Renal cortical epithelial cell (primary cell): ENCODE measurements around the gene COL18A1. TPM values are rescaled to one million over a fixed set of nuclear protein-coding genes. Genes with fewer than 3 reads are reported as not detected.
"Not testable (repeated sequence)": the region's sequence is repeated elsewhere in the genome, so short reads cannot be mapped to it uniquely, and the experiment has no call there.

Experiments
- DNase-seq: peaks from one replicate; pipeline ENCODE4 v3.0.0-alpha.2; 2011; ENCODE audit warnings: low read depth
- total RNA-seq: library from RNA; depleted of rRNA; stranded (reverse); fragments of >200 nt; gene quantifications from 2 replicates; pipeline ENCODE4 v1.2.3, GENCODE V29; 2014

COL18A1 gene
- total RNA-seq, 1 donor from 2014 or later = 672 TPM

DNA sequence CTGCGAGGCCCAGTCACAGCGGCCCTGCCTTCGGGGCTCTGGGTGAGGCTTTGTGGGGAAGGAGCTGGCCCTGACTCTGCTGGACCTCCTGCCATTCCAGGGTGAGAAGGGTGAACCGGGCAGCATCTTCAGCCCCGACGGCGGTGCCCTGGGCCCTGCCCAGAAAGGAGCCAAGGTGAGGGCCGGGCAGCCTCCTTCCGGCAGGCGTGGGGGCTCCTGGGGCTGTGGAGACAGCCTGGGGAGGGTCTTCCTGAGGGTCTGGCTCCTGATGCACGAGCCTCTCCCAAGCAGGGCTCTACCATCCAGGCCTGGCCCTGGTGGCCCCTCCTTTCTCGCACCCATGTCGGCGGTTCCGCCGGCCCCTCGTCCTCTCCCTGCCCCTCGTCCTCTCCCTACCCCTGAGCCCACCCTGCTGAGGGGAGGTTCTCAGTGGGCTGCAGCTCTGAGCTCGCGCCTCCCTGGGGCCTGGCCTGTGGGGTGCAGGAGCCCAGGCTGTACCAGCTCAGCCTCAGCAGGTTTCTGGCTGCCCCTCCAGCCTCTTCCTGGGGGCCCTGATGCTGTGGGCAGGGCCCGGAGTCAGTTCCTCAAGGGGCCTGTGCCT, 88.5 kb downstream of the COL18A1 start:
- DNase-seq = no peak

DNA sequence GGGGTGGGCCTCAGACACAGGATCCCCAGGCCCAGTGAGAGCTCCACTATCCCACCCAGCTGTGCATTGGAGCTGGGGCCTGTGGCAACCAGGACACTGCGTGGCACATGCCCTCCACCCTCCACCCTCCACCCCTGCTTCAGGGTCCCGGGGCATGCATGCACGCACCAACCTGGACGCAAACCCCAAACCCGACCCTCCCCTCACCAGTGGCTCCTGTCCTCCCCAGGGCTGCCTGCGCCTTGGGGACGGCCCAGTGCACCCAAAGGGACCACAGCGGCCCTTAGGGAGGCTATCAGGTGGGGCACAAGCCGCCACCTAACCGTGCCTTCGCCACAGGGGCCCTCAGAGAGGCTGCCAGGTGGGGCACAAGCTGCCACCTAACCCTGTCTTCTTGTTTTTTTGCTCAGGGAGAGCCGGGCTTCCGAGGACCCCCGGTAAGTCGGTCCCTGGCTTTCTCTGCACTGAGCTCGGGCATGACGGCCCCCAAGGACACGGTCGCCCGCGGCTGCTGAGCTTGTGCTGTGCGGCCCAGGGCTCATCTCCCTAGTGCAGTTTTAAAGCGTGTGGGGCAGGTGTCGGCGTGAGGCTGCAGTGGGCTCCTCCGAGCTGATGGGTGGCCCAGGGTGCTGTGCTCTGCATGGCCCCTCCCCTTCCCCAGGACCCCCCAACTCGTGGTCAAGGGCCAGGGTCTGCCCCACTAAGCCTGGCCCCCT, 89.3 kb downstream of the COL18A1 start:
- DNase-seq = no peak

DNA sequence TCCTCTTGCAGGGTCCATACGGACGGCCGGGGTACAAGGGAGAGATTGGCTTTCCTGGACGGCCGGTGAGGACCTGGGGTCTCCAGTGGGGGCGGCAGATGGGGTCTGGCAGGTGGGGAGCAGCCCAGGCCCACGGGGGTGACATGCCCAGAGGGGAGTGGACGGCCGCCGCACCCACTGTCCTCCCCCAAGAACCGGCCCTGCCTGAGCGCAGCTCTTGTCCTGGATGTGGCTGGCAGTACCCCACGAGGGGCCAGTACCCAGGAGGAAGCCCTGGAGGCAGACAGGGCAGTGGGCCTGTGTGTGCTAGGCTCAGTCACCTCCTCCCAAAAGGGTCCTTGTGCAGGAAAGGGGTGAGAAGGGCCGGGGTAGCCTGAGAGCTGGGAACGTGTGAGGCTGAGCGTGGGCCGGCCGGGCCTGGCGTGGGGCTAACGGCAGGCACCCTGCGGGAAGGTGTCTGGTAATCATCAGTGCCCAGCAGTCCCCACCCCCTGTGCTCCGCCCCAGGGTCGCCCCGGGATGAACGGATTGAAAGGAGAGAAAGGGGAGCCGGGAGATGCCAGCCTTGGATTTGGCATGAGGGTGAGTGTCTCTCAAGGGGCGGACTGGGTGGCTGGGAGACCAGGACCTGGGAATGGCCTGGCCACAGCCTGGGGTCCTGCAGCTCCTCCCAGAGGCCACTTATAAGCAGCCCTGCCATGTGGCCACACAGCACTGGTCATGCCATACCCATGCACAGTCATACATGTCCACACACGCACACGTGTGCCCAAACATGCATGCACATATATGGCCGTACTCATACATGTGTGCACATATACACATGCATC, 90.1 kb downstream of the COL18A1 start:
- no peak for DNase-seq

DNA sequence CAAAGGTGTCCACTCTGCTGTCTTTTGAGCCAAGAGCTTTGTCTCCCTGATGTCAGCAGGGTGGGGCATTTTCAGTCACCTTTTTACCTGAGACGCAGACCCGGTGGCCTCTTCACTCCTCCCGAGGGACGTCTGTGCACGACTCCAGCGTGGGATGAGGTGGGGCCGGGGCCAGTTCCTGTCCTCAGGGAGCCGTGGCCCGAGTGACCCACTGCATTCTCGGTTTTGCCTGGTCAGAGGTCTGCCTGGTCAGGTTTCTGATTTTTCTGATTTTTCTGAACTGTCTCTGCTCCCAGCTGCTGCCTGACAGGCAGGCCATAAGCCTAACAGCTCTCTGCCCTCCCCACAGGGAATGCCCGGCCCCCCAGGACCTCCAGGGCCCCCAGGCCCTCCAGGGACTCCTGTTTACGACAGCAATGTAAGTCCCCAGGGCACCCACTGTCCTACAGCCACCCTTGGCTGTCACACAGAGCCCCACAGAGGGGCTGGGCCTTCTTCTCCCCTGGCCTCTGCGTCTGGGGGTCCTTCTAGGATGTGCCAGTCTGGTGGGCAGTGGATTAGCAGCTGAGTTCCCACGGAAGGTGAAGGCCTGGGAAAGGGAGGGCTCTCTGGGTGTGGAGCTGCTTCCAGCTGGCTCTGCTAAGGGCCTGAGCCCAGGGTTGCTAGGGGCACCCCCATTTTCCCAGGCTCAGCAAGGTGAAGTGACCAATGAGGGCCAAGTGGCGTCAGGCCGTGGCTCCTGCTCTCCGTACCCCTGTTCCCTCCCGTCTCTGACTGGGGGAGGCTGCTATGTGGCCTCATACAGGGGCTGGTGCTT, 91.4 kb downstream of the COL18A1 start:
- DNase-seq = no peak

DNA sequence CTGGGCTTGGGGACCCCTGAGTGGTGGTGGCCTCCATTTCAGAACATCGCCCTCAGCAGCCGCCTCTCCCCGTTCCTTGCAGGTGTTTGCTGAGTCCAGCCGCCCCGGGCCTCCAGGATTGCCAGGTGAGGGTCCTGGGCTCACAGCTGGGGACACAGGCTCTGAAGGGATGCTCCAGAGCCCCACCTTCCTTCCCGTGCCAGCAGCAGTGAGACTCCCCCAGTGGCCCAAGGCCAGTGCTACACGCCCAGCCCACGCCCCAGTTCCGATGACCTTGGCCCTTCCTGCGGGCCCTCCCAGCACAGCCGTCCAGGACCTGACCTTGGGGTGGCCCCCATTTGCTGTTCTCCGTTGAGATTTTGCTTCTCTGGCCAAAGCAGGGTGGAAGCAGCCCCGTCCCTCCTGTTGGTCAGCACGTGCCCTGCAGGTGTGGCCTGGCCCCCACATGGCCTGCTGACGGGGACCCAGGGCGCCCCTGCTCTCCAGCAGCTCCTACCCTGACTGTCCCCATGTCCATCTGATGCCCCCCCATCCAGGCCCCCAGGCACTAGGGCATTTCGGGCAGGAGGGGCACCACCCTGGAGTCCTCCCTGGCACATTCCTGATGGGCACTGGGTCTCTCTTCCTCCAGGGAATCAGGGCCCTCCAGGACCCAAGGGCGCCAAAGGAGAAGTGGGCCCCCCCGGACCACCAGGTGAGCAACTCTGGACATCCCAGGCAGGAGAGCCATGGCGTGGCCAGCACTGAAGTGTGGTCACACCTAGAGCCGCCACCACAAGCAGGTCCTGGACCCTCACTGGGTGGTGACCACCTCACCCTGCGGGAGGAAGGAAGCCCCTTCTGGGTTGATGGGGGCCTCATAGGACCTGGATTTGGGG, 92.2 kb downstream of the COL18A1 start:
- DNase-seq = no peak

DNA sequence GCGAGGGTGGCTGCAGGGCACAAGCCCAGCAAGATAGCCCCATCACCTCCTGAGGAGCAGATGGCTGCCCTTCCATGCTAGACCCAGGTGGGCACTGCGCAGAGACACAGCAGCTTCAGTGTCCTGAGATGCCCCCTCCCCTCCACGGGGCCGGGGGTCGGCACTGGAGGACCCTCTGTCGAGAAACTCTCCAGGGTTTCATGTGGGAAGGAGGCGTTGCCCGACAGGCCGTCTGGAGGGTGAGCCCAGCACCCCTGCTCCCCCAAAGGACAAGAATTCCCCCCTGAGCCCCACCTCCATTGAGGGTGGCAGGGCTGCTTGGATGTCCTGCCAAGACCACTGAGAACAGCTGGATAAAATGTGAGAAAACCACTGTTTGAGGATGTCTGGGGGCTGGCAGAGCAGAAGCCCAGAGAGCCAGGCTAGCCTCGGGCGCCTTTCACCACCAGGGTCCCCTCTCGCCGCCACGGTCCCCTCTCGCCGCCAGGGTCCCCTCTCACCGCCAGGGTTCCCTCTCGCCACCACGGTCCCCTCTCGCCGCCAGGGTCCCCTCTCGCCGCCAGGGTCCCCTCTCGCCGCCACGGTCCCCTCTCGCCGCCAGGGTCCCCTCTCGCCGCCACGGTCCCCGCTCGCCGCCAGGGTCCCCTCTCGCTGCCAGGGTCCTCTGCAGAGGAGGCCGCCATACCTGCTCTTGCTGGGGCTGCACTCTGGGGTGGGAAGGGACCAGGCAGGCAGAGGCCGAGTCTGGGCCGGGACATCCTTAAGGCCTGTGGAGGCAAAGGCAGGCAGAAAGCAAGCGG, 93.1 kb downstream of the COL18A1 start:
- no peak for DNase-seq

DNA sequence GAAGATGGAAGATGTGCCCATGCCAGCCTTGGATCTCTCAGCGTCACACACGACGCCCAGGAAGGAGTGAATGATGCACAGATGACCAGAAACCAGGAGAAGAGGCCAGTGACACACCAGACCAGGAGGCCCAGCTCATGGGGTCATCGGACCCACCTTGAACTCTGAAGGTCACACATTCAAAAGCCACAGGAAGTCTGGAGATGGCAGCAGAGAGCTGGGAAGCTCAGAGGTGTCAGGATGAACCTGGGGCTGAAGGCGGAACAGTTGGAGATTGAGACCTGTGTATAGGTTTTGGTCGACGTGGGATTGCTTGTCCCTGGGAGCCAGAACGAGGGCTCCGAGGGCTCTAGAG, 93.7 kb downstream of the COL18A1 start:
- DNase-seq = no peak

DNA sequence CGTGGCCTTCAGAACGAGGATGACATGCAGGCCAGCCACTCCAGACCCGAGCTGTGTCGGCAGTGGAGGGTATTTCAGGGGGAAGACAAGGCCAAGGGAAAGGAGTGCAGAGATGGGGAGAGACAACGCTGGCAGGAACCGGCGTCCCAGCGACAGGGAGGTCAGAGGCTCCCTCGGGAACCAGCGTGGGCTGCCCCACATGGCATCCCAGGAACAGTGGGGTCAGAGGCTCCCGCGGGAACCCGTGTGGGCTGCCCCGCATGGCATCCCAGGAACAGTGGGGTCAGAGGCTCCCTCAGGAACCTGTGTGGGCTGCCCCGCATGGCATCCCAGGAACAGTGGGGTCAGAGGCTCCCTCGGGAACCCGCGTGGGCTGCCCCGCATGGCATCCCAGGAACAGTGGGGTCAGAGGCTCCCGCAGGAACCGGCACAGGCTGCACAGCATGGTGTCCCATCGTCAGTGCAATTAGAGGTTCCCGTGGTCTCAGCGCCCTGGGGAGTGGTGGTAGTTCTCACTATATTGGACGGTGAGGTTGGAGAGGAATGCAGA, 94.3 kb downstream of the COL18A1 start:
- no peak for DNase-seq

DNA sequence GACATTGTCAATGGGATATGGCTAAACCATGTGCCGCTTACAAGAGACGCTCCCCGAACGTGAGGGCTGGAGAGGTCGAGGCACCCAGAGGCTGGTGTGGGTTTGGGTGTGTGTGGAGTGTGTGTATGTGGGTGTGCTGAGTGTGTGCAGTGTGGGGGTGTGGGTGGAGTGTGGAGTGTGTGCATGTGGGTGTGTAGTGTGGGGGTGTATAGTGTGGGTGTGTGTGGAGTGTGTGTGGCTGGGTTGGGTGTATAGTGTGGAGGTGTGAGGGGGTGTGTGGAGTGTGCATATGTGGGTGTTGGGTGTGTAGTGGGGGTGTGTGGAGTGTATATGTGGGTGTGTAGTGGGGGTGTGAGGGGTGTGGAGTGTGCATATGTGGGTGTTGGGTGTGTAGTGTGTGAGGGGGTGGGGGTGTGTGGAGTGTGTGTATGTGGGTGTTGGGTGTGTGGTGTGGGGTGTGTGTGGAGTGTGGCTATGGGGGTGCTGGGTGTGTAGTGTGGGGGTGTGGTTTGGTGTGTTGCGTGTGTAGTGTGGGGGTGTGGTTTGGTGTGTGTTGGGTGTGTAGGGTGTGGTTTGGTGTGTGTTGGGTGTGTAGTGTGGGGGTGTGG, 95.1 kb downstream of the COL18A1 start:
- DNase-seq = no peak

DNA sequence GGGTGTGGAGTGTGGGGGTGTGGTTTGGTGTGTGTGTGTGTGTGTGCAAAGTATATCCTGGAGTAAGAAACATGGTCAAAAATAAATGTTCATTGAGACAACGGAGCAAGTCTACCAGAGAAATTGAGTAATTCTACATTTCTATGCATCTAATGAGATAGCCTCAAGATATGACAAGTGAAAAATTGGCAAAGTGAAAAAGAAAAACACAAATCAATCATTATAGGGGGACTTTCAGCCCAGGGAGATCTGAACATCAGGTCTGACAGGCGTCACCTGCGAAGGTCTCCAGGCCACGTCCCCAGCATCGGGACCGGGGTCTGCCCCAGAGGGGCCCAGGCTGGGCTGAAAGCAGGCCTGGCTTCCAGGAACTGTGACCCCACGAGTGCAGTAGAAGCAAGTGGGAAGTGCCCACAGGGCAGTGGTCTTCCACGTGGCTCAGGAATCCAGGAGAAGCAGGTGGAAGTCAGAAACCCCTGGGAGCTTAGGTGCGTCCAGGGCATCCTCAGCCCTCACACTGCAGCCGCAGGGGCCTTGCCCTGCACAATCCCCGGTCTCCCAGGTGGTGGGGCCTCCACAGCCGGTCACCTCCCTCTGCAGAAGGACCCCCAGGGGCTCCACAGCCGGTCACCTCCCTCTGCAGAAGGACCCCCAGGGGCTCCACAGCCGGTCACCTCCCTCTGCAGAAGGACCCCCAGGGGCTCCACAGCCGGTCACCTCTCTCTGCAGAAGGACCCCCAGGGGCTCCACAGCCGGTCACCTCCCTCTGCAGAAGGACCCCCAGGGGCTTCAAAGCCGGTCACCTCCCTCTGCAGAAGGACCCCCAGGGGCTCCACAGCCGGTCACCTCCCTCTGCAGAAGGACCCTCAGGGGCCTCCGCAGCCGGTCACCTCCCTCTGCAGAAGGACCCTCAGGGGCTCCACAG, 96.4 kb downstream of the COL18A1 start:
- not testable (repeated sequence) for DNase-seq

DNA sequence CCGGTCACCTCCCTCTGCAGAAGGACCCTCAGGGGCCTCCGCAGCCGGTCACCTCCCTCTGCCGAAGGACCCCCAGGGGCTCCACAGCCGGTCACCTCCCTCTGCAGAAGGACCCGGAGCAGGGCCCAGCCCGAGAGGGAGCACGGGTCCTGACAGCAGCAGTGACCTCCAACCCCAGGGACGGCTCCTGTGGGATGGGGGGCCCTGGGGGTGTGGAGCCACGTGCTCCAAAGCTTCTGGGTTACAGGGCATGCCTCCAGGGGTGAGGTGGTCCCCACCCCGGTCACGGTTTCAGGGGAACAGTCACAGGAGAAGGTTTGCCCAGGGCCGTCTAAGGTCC, 97.0 kb downstream of the COL18A1 start:
- DNase-seq = no peak

DNA sequence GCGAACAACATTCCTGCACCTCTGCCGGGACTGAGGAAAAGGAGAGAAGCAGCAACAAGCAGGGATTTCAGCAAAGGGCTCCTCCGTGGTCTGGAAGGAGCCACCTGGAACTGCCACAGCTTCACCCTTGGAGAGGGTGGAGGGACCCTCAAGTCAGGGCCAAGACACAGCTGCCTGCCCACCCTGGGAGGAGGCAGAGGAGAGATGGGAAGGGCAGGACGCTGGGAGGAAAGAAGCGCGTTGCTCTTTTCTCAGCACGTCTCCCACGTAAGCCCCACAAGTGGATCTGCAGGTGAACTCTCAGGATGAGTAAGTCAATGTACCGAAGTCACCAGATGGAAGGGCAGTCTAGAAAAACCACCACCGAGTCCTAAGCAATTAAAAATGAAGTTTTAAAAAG, 97.6 kb downstream of the COL18A1 start:
- DNase-seq = no peak

DNA sequence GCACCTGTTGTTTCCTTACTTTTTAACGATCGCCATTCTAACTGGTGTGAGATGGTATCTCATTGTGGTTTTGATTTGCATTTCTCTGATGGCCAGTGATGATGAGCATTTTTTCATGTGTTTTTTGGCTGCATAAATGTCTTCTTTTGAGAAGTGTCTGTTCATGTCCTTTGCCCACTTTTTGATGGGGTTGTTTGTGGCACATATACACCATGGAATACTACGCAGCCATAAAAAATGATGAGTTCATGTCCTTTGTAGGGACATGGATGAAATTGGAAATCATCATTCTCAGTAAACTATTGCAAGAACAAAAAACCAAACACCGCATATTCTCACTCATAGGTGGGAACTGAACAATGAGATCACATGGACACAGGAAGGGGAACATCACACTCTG, 98.3 kb downstream of the COL18A1 start:
- DNase-seq = not testable (repeated sequence)

DNA sequence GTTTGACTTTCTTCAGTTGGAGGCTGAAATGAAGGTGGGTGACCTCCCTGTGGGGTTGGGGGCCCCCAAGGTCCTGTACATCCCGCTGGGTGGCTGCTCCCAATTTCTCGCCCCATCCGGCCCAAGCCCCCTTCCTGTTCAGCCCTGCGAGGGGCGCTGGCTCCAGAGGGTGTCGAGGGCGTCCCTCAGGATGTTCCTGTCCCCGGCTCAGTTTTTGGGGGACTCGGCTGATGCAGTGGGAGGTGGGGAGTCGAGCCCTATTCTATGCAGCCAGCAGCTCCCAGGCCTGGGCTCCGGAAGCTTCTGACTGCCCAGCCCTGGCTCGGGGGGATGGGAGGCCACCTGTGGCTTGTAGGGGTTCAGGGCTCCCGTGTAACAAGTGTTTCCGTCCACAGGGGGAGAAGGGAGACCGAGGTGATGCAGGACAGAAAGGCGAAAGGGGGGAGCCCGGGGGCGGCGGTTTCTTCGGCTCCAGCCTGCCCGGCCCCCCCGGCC, 99.1 kb downstream of the COL18A1 start:
- no peak for DNase-seq

DNA sequence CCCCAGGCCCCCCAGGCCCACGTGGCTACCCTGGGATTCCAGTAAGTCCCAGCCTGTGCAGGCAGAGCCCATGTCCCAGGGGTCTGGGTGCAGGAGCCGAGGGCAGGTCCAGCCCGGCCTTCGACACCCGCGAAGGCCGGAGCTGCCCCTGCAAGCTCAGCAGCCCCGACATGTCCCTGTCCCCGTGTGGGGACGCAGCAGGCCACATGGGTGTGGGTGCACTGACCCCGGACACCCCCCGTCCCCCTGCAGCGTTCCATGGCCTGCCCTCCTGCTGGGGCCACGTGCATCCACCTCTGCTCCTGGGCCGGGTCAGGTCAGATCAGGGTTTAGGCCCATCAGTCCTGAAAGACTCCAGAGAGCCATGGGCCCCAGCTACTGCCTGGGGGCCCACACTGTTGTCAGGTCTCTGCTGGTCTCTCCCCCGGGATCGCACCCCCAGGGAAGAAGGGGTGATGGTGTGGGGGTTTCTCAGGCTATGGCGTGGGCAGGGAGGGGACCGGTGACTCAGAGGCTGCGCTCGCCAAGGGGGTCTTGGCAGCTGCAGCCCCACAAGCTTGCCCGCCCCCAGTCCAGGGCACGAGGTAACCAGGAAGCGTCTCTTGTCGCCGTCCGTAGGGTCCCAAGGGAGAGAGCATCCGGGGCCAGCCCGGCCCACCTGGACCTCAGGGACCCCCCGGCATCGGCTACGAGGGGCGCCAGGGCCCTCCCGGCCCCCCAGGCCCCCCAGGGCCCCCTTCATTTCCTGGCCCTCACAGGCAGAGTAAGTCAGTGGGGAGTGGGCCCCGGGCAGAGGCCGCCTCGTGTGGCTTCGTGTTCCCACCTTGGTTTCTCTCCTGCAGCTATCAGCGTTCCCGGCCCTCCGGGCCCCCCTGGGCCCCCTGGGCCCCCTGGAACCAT, 99.8 kb downstream of the COL18A1 start:
- no peak for DNase-seq

DNA sequence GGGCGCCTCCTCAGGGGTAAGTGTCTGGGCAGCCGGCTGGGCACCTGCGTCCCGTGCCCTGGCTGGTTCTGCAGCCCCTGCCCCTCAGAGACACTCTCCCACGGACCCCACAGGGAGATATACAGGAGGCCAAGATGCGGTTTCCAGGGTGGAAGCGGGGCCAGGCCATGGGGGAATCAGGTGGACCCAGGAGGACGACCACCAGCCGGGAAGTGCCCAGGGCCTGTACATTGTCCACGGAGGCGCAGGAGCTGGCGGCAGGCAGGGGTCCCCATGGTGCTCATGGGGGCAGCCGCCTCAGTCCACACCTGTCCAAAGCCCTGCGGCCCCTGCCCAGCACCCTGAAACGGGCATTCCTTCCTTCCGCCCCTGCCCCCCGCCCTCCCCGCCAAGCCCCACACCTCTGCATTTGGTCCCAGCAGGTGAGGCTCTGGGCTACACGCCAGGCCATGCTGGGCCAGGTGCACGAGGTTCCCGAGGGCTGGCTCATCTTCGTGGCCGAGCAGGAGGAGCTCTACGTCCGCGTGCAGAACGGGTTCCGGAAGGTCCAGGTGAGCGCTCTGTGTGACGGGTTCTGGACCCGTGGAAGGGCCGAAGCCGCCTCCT, 100.6 kb downstream of the COL18A1 start:
- DNase-seq = no peak
